Measurements from ENCODE around the gene NSD2.
"Not testable (repeated sequence)": the region's sequence is repeated elsewhere in the genome, so short reads cannot be mapped to it uniquely, and the experiment has no call there.

Gene NSD2

DNA sequence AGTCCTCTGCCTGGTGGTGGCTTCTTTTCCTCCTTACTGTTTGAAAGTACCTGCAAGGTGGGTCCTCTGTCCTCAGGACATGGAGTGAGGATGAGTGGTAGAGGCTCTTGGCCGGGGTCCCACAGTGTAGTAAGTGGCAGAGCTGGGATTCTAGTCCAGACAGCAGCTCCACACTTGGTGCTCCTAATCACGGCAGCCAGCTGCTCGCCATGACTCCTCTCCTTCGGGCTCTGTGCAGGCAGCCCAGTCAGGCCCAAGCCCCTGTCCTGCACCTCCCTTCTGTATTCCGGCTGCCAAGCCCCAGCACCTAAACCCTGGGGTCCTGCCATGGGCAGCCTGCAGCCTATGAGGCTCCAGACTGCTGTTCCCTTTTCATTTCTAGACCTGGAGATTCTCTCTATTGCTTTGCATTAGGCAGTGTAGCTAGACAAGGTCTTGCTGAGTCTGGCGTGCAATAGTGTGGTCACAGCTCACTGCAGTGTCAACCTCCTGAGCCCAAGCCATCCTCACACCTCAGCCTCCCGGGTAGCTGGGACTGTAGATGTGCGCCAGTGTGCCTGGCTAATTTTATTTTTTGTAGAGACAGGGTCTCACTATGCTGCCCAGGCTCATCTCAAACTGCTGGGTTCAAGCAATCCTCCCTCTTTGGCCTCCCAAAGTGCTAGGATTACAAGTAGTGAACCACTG, 24.9 kb downstream of the NSD2 start:
- in situ Hi-C loops (cut with HindIII; ENCODE audit: low sequenced_read_pairs): no loop called here

DNA sequence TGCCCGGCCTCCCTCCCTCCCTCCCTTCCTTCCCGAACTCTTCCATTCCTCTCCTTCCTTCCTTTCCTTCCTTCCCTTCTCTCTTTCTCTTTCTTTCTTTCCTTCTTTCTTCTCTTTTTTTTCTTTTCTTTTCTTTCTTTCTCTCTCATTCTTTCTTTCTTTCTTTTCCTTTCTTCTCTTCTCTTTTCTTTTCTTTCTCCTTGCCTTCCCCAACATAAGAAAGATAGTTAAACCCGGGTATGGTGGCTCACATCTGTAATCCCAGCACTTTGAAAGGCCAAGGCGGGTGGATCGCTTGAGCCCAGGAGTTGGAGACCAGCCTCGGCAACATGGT, 25.4 kb downstream of the NSD2 start:
- in situ Hi-C loops (cut with HindIII; ENCODE audit: low sequenced_read_pairs): no loop called here

DNA sequence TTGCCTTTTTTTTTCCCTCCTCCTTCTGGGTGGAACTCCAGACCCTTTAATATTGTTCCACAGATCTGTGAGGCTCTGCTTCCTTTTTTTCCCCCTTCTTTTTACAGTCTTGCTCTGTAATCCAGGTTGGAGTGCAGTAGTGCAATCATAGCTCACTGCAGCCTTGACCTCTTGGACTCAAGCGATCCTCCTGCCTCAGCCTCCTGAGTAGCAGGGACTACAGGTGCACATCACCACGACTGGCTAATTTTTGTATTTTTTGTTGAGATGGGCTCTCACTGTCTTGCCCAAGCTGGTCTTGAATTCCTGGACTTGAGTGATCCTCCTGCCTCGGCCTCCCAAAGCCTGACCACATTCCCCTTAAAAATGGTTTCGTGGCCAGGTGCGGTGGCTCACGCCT, 26.8 kb downstream of the NSD2 start:
- in situ Hi-C loops (cut with HindIII; ENCODE audit: low sequenced_read_pairs): no loop called here

GRCh38 chr4:1898681-1899080, 27.5 kb downstream of the NSD2 start:
- in situ Hi-C loops (cut with HindIII; ENCODE audit: low sequenced_read_pairs): no loop called here

DNA sequence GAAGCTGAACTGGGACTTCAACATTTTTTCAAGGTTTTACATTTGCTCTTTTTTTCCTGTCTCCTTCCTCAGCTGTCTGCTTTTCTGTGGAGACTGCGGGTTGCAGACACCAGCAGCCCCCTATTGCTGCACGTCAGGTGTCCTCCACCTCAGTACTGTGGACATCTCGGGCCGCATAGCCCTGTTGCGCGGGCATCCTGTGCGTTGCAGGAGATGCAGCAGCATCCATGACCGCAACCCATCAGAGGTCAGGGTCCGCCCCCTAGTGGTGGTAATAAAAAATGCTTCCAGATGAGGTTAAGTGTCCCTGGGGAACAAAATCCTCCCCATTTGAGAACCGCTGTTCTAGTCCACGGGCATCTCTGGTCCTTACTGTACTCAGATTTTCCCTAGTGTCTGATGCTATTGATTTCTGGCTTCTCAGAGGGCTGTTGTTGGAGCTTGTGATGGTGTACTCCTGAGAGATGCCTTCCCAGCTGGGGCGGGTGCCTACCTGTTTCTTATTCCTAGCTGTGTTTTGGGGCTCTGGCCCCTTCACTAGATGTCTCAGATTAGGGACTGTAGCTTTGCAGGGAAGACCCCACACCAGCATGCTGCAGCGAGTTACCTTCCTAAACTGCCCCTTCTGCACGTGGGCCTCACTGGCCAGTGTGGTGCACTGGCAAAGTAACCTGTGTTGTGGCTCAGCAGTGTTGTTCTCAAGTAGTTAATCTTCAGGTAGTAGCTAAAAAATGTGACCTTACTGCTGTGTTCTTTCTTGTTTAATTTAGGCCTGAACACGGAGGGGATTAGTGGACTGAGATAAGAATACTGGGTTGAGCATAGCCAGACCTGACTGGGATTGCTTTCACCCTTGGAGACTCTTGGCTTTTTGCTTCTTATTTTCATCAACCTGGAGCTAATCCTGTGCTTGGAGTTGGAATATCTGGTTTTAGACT, 28.2 kb downstream of the NSD2 start:
- in situ Hi-C loops (cut with HindIII; ENCODE audit: low sequenced_read_pairs): loop anchor here (5.0 kb wide), 1 partner anchor 72 kb away; no protein-coding TSS in a partner anchor

DNA sequence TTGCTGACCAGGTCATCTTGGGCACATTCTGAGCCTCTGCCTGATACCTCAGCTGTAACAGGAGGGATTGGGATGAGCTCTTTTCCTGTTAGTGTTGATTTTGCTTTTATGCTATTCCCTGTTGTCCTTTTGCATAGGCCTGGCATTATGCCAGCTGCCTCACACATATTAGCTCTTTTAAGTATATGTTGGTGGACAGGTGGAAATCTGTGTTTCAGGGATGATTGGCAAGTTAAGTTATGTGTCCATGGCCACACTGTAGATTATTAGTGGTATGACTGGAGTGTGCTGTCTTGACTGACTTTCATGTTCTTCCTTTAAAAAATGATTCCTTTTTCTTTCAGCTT, 28.9 kb downstream of the NSD2 start:
- in situ Hi-C loops (cut with HindIII; ENCODE audit: low sequenced_read_pairs): loop anchor here (5.0 kb wide), 1 partner anchor 73 kb away; no protein-coding TSS in a partner anchor

- in situ Hi-C loops (cut with HindIII; ENCODE audit: low sequenced_read_pairs): loop anchor here (5.0 kb wide), 1 partner anchor 73 kb away; no protein-coding TSS in a partner anchor
Observed at GRCh38 chr4:1900624-1901023, 29.4 kb downstream of the NSD2 start.

GRCh38 chr4:1901127-1901526, 29.9 kb downstream of the NSD2 start:
- in situ Hi-C loops (cut with HindIII; ENCODE audit: low sequenced_read_pairs): loop anchor here (5.0 kb wide), 1 partner anchor 74 kb away; no protein-coding TSS in a partner anchor

DNA sequence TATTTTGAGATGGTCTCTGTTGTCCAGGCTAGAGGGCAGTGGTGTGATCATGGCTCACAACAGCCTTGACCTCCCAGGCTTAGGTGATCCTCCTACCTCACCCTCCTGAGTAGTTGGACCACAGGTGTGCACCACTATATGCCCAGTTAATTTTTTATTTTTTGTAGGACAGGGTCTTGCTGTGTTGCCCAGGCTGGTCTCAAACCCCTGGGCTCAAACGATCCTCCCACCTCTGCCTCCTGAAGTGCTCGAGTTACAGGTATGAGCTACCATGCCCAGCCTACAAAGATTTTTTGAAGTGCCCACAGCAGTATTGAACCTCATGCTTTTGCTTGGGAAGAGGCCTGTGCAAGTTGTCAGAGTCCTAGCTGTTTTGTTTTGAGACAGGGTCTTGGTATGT, 31.1 kb downstream of the NSD2 start:
- in situ Hi-C loops (cut with HindIII; ENCODE audit: low sequenced_read_pairs): loop anchor here (5.0 kb wide), 1 partner anchor 75 kb away; no protein-coding TSS in a partner anchor

DNA sequence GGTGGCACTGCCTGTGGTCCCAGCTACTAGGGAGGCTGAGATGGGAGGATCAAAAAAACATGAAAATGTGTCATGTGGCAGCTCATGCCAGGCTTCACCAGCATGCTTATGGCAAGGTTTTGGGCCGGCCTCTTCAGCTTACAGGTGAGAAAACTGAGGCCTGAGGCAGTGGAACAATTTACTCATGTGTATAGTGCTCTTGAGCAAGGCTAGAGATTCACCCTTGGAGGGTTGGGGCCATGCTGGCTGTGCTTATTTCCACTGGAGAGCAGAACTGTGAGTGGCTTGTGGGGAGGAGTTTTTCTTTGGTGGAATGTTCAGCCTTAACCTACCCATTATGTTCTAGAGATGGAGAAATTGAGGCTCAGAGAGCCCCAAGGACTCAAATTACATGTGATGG, 31.8 kb downstream of the NSD2 start:
- in situ Hi-C loops (cut with HindIII; ENCODE audit: low sequenced_read_pairs): loop anchor here (5.0 kb wide), 1 partner anchor 76 kb away; no protein-coding TSS in a partner anchor

GRCh38 chr4:1904042-1904441, 32.8 kb downstream of the NSD2 start:
- in situ Hi-C loops (cut with HindIII; ENCODE audit: low sequenced_read_pairs): loop anchor here (5.0 kb wide), 1 partner anchor 77 kb away; no protein-coding TSS in a partner anchor

DNA sequence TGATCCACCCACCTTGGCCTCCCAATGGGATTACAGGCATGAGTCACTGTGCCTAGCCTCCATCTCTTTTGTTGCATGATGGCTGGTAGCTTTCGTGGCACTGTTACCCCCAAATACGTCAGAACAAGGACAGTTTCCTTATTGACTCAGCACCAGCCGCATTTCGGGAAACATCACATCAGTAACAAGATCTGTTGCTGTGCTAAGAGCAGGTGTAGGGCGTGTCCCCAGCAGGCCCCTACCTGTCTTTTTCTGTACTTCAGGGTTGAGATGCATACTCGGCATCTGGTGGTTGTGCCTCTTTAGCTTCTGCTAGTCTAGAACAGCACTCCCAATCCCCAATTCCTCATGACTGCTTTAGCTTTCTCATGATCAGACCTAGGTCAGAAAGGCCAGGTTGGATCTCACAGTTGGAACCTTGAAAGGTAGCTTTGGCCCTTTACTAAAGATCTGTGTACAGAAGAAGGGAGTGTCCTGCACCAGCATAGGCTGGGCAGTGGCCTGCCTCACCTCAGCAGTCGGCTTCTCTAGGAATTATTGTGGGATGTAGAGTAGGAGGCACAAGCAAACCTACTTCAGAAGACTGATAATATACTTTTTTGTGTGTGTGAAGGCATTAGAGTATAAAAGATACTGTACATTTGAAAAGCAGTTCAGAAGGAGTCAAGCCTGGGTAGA, 36.8 kb downstream of the NSD2 start:
- in situ Hi-C loops (cut with HindIII; ENCODE audit: low sequenced_read_pairs): no loop called here

DNA sequence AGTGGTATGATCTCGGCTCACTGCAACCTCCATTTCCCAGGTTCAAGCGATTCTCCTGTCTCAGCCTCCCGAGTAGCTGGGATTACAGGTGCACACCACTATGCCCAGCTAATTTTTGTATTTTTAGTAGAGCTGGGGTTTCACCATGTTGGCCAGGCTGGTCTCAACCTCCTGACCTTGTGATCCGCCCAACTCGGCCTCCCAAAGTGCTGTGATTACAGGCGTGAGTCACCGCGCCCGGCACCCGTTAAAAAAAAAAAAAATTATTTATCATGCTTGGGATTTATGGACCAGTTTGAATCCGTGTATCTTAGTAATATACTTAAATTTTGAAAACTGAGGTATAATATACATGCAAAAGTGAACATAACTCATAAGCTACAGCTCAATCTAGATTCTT, 38.5 kb downstream of the NSD2 start:
- in situ Hi-C loops (cut with HindIII; ENCODE audit: low sequenced_read_pairs): not testable (repeated sequence)

DNA sequence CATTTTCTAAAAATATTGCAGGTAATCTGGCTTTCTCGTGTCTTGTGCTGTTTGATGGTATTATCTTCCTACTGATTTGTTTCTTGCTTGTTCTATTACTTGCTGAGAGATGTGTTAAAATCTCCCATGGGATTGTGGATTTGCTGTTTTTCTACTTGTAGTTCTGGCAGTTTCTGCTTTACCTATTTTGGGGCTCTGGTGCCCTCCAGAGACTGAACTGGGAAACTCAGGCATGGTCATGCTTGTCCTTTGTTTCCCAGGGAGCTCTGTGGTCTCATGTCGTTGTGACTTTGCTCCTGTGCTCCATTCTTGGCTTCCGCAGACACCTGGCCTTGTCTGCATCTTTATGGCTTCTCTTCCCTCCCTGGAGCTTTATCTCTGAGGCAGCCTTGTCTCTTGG, 39.5 kb downstream of the NSD2 start:
- in situ Hi-C loops (cut with HindIII; ENCODE audit: low sequenced_read_pairs): no loop called here

DNA sequence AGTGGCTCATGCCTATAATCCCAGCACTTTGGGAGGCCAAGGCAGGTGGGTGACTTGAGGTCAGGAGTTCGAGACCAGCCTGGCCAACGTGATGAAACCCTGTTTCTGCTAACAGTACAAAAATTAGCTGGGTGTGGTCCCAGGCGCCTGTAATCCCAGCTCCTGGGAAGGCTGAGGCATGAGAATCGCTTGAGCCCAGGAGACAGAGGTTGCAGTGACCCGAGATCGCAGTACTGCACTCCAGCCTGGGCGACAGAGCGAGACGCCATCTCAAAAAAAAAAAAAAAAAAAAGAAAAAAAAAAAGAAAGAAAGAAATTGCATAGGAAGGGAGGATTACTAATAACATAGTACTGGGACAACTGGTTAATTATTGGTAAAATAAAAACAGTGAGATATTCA, 40.1 kb downstream of the NSD2 start:
- in situ Hi-C loops (cut with HindIII; ENCODE audit: low sequenced_read_pairs): not testable (repeated sequence)

DNA sequence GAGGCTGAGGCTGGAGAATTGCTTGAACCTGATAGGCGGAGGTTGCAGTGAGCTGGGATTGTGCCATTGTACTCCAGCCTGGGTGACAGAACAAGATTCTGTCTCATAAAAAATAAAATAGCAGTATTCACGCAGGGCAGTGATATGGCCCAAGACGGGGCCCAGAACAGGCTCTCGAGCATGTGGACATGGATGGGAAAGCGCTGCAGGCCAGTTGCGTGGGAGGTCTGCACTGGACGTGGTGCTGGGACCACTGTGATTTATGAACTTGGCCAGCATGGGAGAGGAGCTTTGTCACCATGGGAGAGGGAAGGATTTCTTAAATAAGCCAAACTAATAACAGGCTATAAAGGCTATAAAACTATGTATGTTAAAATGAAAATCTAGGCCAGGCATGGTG, 51.6 kb downstream of the NSD2 start:
- in situ Hi-C loops (cut with HindIII; ENCODE audit: low sequenced_read_pairs): no loop called here

DNA sequence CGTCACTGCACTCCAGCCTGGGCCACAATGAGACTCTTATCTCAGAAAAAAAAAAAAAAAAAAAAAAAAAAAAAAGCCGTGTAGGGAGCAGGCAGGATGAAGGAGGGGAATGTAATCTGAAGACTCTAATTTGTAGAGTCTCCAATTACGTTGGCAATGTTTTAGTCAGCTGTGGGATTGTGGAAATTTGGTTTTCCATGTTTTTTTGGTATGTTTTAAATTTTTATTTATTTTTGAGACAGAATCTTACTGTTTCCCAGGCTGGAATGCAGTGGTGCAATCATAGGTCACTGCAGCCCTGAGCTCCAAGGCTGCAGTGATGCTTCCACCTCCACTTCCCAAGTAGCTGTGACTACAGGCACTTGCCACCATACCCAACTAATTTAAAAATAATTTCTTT, 56.5 kb downstream of the NSD2 start:
- in situ Hi-C loops (cut with HindIII; ENCODE audit: low sequenced_read_pairs): no loop called here

- in situ Hi-C loops (cut with HindIII; ENCODE audit: low sequenced_read_pairs): no loop called here
Observed at GRCh38 chr4:1928356-1929239, 57.4 kb downstream of the NSD2 start.

DNA sequence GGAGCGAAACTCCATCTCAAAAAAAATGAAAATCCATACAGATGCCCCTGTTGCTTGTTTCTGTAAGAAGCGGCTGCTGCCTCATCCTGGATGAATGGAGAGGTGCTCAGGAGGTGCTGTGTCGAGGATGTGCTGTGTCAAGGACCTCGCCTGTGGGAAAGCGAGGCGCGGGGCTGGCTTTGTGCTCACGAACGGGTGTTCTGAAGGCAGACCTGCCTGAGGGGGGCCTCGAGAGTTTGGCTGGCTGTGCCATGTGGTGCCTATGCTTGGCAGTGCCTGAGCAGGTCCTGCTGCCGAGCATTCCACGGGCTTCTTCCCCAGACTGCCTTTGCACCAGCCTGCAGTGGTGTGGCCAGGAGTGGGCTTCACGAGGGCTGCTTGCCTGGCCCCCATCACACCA, 61.5 kb downstream of the NSD2 start:
- in situ Hi-C loops (cut with HindIII; ENCODE audit: low sequenced_read_pairs): no loop called here

DNA sequence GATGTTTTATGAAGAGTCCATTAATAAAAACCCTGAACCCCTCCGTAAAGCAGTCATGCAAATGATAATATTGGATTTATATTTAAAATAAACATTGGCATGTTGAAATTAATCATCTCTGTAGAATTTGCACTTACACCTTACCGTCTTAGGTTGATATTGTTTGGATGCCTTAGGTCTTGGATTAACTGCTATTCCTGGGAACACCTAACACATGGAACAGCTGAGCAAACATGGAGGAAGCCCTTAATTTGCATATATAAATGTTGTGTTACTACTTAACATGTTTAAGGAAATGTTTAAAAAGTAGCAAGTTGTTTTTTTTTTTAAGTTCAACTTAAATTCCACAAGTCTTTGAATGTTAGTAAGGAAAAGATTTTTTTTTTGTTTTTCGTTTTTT, 62.5 kb downstream of the NSD2 start:
- in situ Hi-C loops (cut with HindIII; ENCODE audit: low sequenced_read_pairs): no loop called here

Data from endothelial cell of hepatic sinusoid (primary cell).